GM23248 (cell line): ENCODE measurements around the gene SH3GL1.

Experiments
- EZH2 ChIP-seq: fragments of 200-600 bp; sonication (generic); IDR thresholded peaks from 2 replicates; pipeline ENCODE4 v1.6.1; 2018; ENCODE audit warnings: antibody characterized with exemption, mild to moderate bottlenecking; ENCODE audit not compliant: insufficient read depth, poor library complexity, severe bottlenecking
- EZH2phosphoT487 ChIP-seq: fragments of 200-600 bp; sonication (generic); IDR thresholded peaks from 2 replicates; pipeline ENCODE4 v1.6.1; 2018; ENCODE audit warnings: antibody characterized with exemption, moderate library complexity, mild to moderate bottlenecking, low read depth; ENCODE audit not compliant: insufficient read depth

DNA sequence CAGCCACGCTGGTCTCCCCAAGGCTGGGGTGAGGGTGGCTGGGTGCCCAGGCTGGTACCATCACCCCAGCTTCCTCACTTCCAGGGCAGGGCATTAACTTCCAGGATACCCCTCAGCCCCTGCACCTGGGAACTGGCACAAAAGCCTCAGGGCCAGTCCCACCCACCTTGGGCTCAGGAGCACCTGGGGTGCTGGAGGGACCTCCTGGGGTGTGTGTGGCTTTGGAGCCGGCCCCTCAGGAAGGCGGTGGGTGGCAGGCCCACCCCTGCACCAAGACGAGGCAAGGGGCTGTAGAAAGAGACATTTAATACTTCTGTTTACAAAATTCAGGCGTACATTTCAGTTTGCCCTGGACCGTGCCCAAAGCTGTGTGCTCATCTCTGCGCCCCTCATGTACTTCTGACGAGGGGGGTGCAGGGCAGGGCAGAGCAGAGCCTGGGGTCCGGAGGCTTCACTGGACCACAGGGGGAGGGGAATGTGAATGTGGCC is 40.2 kb downstream of the SH3GL1 start:
- TF ChIP-seq EZH2phosphoT487 (no peak), EZH2 (no peak)
